Suppressor macrophage treated with lipopolysaccharide for 1 hour (primary cell): ENCODE results near the gene VTCN1.

Experiments
- DNase-seq, 3 donors: peaks; one replicate each; pipeline ENCODE4 v3.0.0-alpha.2; 2020 to 2022

Gene VTCN1

GRCh38 chr1:117208580-117208979 lies 2.1 kb downstream of the VTCN1 start:
- no peak for DNase-seq

- no peak for DNase-seq
Observed at GRCh38 chr1:117205368-117205767, 5.4 kb downstream of the VTCN1 start.

- no peak for DNase-seq
Observed at GRCh38 chr1:117201808-117202207, 8.9 kb downstream of the VTCN1 start.

GRCh38 chr1:117198097-117198496 lies 12.6 kb downstream of the VTCN1 start:
- DNase-seq: no peak

- DNase-seq: no peak
Observed at GRCh38 chr1:117189726-117190125, 21.0 kb downstream of the VTCN1 start.

GRCh38 chr1:117188816-117189437 lies 21.8 kb downstream of the VTCN1 start:
- no peak for DNase-seq

- no peak for DNase-seq
Observed at GRCh38 chr1:117188170-117188815, 22.4 kb downstream of the VTCN1 start.

GRCh38 chr1:117183112-117183511 lies 27.6 kb downstream of the VTCN1 start:
- DNase-seq: no peak

- DNase-seq: no peak
Observed at GRCh38 chr1:117182319-117182718, 28.4 kb downstream of the VTCN1 start.

- DNase-seq: peak; percentile 34 to 61 (median 48)
Observed at GRCh38 chr1:117181630-117182041, 29.1 kb downstream of the VTCN1 start.

- no peak for DNase-seq
Observed at GRCh38 chr1:117180147-117180967, 30.4 kb downstream of the VTCN1 start.

GRCh38 chr1:117179471-117179870 lies 31.3 kb downstream of the VTCN1 start:
- DNase-seq: no peak

GRCh38 chr1:117178756-117179155 lies 32.0 kb downstream of the VTCN1 start:
- no peak for DNase-seq

GRCh38 chr1:117177376-117177775 lies 33.4 kb downstream of the VTCN1 start:
- DNase-seq: no peak

GRCh38 chr1:117176579-117176978 lies 34.1 kb downstream of the VTCN1 start:
- DNase-seq: no peak

GRCh38 chr1:117174851-117175250 lies 35.9 kb downstream of the VTCN1 start:
- DNase-seq: no peak

- DNase-seq: no peak
Observed at GRCh38 chr1:117173691-117174090, 37.0 kb downstream of the VTCN1 start.

GRCh38 chr1:117173006-117173405 lies 37.7 kb downstream of the VTCN1 start:
- DNase-seq: no peak

- no peak for DNase-seq
Observed at GRCh38 chr1:117171900-117172511, 38.7 kb downstream of the VTCN1 start.

- no peak for DNase-seq
Observed at GRCh38 chr1:117169871-117170596, 40.7 kb downstream of the VTCN1 start.

GRCh38 chr1:117167402-117167801 lies 43.3 kb downstream of the VTCN1 start:
- no peak for DNase-seq

GRCh38 chr1:117166076-117166475 lies 44.7 kb downstream of the VTCN1 start:
- DNase-seq: no peak

- DNase-seq: no peak
Observed at GRCh38 chr1:117164209-117164608, 46.5 kb downstream of the VTCN1 start.
